ENCODE data around the gene TTC27.

Gene TTC27

GRCh38 chr2:32739664-32740063, 111.8 kb downstream of the TTC27 start:
- Histone ChIP-seq H3K4me1 (ENCODE audit: control insufficient read depth, insufficient read depth, low read length) (peaks cover 11% of the 10 kb centered on the region; the same call in 1 of the 2 replicates), H3K9ac (ENCODE audit: low read depth, low read length) (no peak overlapping the region), H3K27ac (ENCODE audit: low read depth, low read length) (no peak overlapping the region), H3K36me3 (ENCODE audit: control insufficient read depth, insufficient read depth, low read length) (peaks cover 10% of the 10 kb centered on the region), H3K27me3 (ENCODE audit: control insufficient read depth, insufficient read depth, low read length) (no peaks in the 10 kb centered on the region), H3K4me3 (ENCODE audit: low read depth, low read length) (no peak overlapping the region), H3K9me3 (ENCODE audit: control insufficient read depth, insufficient read depth, low read length) (no peaks in the 10 kb centered on the region)

- H3K9ac ChIP-seq (ENCODE audit: low read depth, low read length) = no peak overlapping the region
- no peak overlapping the region for H3K4me3 ChIP-seq (ENCODE audit: low read depth, low read length)
- peaks cover 11% of the 10 kb centered on the region; the same call in 1 of the 2 replicates for H3K4me1 ChIP-seq (ENCODE audit: control insufficient read depth, insufficient read depth, low read length)
- peaks cover 10% of the 10 kb centered on the region for H3K36me3 ChIP-seq (ENCODE audit: control insufficient read depth, insufficient read depth, low read length)
- H3K9me3 ChIP-seq (ENCODE audit: control insufficient read depth, insufficient read depth, low read length) = no peaks in the 10 kb centered on the region
- H3K27ac ChIP-seq (ENCODE audit: low read depth, low read length) = no peak overlapping the region
- no peaks in the 10 kb centered on the region for H3K27me3 ChIP-seq (ENCODE audit: control insufficient read depth, insufficient read depth, low read length)
Measured at GRCh38 chr2:32741575-32741974, 113.7 kb downstream of the TTC27 start.

- Histone ChIP-seq H3K4me3 (ENCODE audit: low read depth, low read length) (no peak overlapping the region), H3K9ac (ENCODE audit: low read depth, low read length) (no peak overlapping the region), H3K27me3 (ENCODE audit: control insufficient read depth, insufficient read depth, low read length) (no peaks in the 10 kb centered on the region), H3K9me3 (ENCODE audit: control insufficient read depth, insufficient read depth, low read length) (no peaks in the 10 kb centered on the region), H3K36me3 (ENCODE audit: control insufficient read depth, insufficient read depth, low read length) (peaks cover 3% of the 10 kb centered on the region; the same call in 1 of the 2 replicates), H3K4me1 (ENCODE audit: control insufficient read depth, insufficient read depth, low read length) (peaks cover 11% of the 10 kb centered on the region; the same call in 1 of the 2 replicates), H3K27ac (ENCODE audit: low read depth, low read length) (no peak overlapping the region)
Measured at GRCh38 chr2:32742376-32742775, 114.5 kb downstream of the TTC27 start.

- H3K9me3 ChIP-seq (ENCODE audit: control insufficient read depth, insufficient read depth, low read length) = no peaks in the 10 kb centered on the region
- peaks cover 3% of the 10 kb centered on the region; the same call in 1 of the 2 replicates for H3K36me3 ChIP-seq (ENCODE audit: control insufficient read depth, insufficient read depth, low read length)
- peaks cover 11% of the 10 kb centered on the region; the same call in 1 of the 2 replicates for H3K4me1 ChIP-seq (ENCODE audit: control insufficient read depth, insufficient read depth, low read length)
- H3K9ac ChIP-seq (ENCODE audit: low read depth, low read length) = no peak overlapping the region
- H3K27ac ChIP-seq (ENCODE audit: low read depth, low read length) = no peak overlapping the region
- H3K4me3 ChIP-seq (ENCODE audit: low read depth, low read length) = no peak overlapping the region
- no peaks in the 10 kb centered on the region for H3K27me3 ChIP-seq (ENCODE audit: control insufficient read depth, insufficient read depth, low read length)
Measured at GRCh38 chr2:32743480-32744236, 115.8 kb downstream of the TTC27 start.

GRCh38 chr2:32745191-32745590, 117.3 kb downstream of the TTC27 start:
- H3K9me3 ChIP-seq (ENCODE audit: control insufficient read depth, insufficient read depth, low read length) = no peaks in the 10 kb centered on the region
- H3K36me3 ChIP-seq (ENCODE audit: control insufficient read depth, insufficient read depth, low read length) = peaks cover 3% of the 10 kb centered on the region; the same call in 1 of the 2 replicates
- no peak overlapping the region for H3K9ac ChIP-seq (ENCODE audit: low read depth, low read length)
- H3K4me3 ChIP-seq (ENCODE audit: low read depth, low read length) = no peak overlapping the region
- no peak overlapping the region for H3K27ac ChIP-seq (ENCODE audit: low read depth, low read length)
- H3K27me3 ChIP-seq (ENCODE audit: control insufficient read depth, insufficient read depth, low read length) = no peaks in the 10 kb centered on the region
- H3K4me1 ChIP-seq (ENCODE audit: control insufficient read depth, insufficient read depth, low read length) = 0 out of 2 replicates have a peak, but pooled peaks cover under 1% of the 10 kb centered on the region

DNA sequence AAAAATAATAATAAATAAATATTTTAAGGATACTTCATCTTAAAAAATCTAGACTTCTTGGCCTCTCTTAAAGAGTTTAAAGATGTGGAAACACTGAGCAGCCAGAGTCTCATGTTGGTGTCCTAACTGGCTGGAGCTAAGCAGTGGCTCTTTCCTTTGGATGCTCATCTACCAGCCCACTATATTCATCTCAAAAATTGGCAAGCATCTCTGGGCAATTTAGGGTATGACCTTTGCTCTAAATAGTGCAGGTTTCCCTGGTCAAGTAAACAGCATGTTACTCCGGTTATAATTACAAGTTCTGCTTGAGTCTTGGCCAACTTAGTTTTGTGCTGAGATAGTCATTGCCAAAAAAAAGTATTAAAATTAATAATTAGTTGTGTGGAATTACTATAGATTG, 117.8 kb downstream of the TTC27 start:
- Histone ChIP-seq H3K27ac (ENCODE audit: low read depth, low read length) (no peak overlapping the region), H3K27me3 (ENCODE audit: control insufficient read depth, insufficient read depth, low read length) (no peaks in the 10 kb centered on the region), H3K4me3 (ENCODE audit: low read depth, low read length) (no peak overlapping the region), H3K9me3 (ENCODE audit: control insufficient read depth, insufficient read depth, low read length) (no peaks in the 10 kb centered on the region), H3K36me3 (ENCODE audit: control insufficient read depth, insufficient read depth, low read length) (peaks cover 3% of the 10 kb centered on the region; the same call in 1 of the 2 replicates), H3K9ac (ENCODE audit: low read depth, low read length) (no peak overlapping the region), H3K4me1 (ENCODE audit: control insufficient read depth, insufficient read depth, low read length) (no peaks in the 10 kb centered on the region)

DNA sequence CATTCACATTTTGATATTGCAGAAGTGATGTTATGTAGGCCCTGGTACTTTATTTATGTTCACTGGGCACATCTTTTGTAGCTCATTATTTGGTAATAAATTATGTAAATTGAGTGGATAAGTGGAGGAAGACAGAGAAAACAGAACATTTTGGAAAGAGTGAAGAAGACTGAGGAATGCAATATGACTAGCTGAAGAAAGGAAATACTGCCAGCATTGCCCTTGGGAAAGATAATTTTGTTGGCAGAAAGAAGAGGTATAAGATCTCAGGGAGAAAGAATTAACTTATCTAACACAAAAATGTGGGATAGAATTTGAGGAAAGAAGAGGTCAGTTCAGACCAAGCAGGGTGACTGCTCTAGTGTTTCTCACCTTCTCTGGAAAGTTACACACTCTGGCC, 118.8 kb downstream of the TTC27 start:
- no peaks in the 10 kb centered on the region for H3K4me1 ChIP-seq (ENCODE audit: control insufficient read depth, insufficient read depth, low read length)
- no peak overlapping the region for H3K9ac ChIP-seq (ENCODE audit: low read depth, low read length)
- H3K27me3 ChIP-seq (ENCODE audit: control insufficient read depth, insufficient read depth, low read length) = no peaks in the 10 kb centered on the region
- no peak overlapping the region for H3K27ac ChIP-seq (ENCODE audit: low read depth, low read length)
- no peak overlapping the region for H3K4me3 ChIP-seq (ENCODE audit: low read depth, low read length)
- H3K9me3 ChIP-seq (ENCODE audit: control insufficient read depth, insufficient read depth, low read length) = no peaks in the 10 kb centered on the region
- no peaks in the 10 kb centered on the region for H3K36me3 ChIP-seq (ENCODE audit: control insufficient read depth, insufficient read depth, low read length)

DNA sequence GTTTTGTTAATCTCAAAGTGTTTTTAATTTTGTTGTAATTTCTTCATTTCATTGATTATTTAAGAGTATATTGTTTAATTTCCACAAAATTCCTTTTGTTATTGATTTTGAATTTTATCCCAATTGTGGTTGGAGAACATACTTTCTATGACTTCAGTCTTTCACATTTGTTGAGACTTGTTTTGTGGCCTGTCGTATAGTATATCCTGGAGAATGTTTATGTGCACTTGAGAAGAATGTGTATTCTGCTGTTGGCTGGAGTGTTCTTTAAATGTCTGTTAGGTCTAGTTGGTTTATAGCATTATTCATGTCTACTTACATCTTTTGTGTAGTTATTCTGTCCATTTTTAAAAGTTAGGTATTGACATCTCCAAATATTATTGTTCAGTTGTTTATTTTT, 120.3 kb downstream of the TTC27 start:
- Histone ChIP-seq H3K9me3 (ENCODE audit: control insufficient read depth, insufficient read depth, low read length) (no peaks in the 10 kb centered on the region), H3K27ac (ENCODE audit: low read depth, low read length) (no peak overlapping the region), H3K4me1 (ENCODE audit: control insufficient read depth, insufficient read depth, low read length) (peaks cover 6% of the 10 kb centered on the region), H3K9ac (ENCODE audit: low read depth, low read length) (no peak overlapping the region), H3K4me3 (ENCODE audit: low read depth, low read length) (no peak overlapping the region), H3K27me3 (ENCODE audit: control insufficient read depth, insufficient read depth, low read length) (no peaks in the 10 kb centered on the region), H3K36me3 (ENCODE audit: control insufficient read depth, insufficient read depth, low read length) (no peaks in the 10 kb centered on the region)

- no peak overlapping the region for H3K27ac ChIP-seq (ENCODE audit: low read depth, low read length)
Measured at GRCh38 chr2:32750880-32751279, 123.0 kb downstream of the TTC27 start.

GRCh38 chr2:32752205-32752604, 124.4 kb downstream of the TTC27 start:
- Histone ChIP-seq H3K27ac (ENCODE audit: low read depth, low read length) (no peak overlapping the region), H3K36me3 (ENCODE audit: control insufficient read depth, insufficient read depth, low read length) (no peaks in the 10 kb centered on the region), H3K9me3 (ENCODE audit: control insufficient read depth, insufficient read depth, low read length) (no peaks in the 10 kb centered on the region), H3K4me3 (ENCODE audit: low read depth, low read length) (no peak overlapping the region), H3K27me3 (ENCODE audit: control insufficient read depth, insufficient read depth, low read length) (no peaks in the 10 kb centered on the region), H3K4me1 (ENCODE audit: control insufficient read depth, insufficient read depth, low read length) (peaks cover 6% of the 10 kb centered on the region), H3K9ac (ENCODE audit: low read depth, low read length) (no peak overlapping the region)

More at GRCh38 chr2:32750880-32751279, 123.0 kb downstream of the TTC27 start:
- Histone ChIP-seq H3K27me3 (ENCODE audit: control insufficient read depth, insufficient read depth, low read length) (no peaks in the 10 kb centered on the region), H3K9me3 (ENCODE audit: control insufficient read depth, insufficient read depth, low read length) (no peaks in the 10 kb centered on the region), H3K4me3 (ENCODE audit: low read depth, low read length) (no peak overlapping the region), H3K4me1 (ENCODE audit: control insufficient read depth, insufficient read depth, low read length) (peaks cover 6% of the 10 kb centered on the region), H3K9ac (ENCODE audit: low read depth, low read length) (no peak overlapping the region), H3K36me3 (ENCODE audit: control insufficient read depth, insufficient read depth, low read length) (no peaks in the 10 kb centered on the region)

GRCh38 chr2:32752952-32753351, 125.1 kb downstream of the TTC27 start:
- H3K27ac ChIP-seq (ENCODE audit: low read depth, low read length) = no peak overlapping the region
- no peaks in the 10 kb centered on the region for H3K27me3 ChIP-seq (ENCODE audit: control insufficient read depth, insufficient read depth, low read length)
- H3K36me3 ChIP-seq (ENCODE audit: control insufficient read depth, insufficient read depth, low read length) = no peaks in the 10 kb centered on the region
- no peak overlapping the region for H3K9ac ChIP-seq (ENCODE audit: low read depth, low read length)
- no peaks in the 10 kb centered on the region for H3K9me3 ChIP-seq (ENCODE audit: control insufficient read depth, insufficient read depth, low read length)
- peaks cover 6% of the 10 kb centered on the region for H3K4me1 ChIP-seq (ENCODE audit: control insufficient read depth, insufficient read depth, low read length)
- no peak overlapping the region for H3K4me3 ChIP-seq (ENCODE audit: low read depth, low read length)

Measured in HUES48 (cell line).